Mesodermal cell (in vitro differentiated cells): ENCODE data around the gene CASZ1.

ENCODE experiments used
- H3K27ac ChIP-seq: 2 replicates; pipeline ENCODE4 v1.7.0; 2013; ENCODE audit warnings: mild to moderate bottlenecking, low read depth, low read length, moderate library complexity; ENCODE audit not compliant: severe bottlenecking
- H3K36me3 ChIP-seq: 2 replicates; pipeline ENCODE4 v1.7.1; 2013; ENCODE audit warnings: mild to moderate bottlenecking, low read length, moderate library complexity; ENCODE audit not compliant: control insufficient read depth, insufficient read depth
- H3K4me1 ChIP-seq: one replicate; pipeline ENCODE4 v1.7.1; 2013; ENCODE audit warnings: mild to moderate bottlenecking, low read length; ENCODE audit not compliant: insufficient read depth, control insufficient read depth, poor library complexity, severe bottlenecking
- H3K4me3 ChIP-seq: 2 replicates; pipeline ENCODE4 v1.7.0; 2013; ENCODE audit warnings: low read length, control low read depth, mild to moderate bottlenecking; ENCODE audit not compliant: insufficient read depth, poor library complexity, severe bottlenecking; ENCODE audit errors: extremely low read depth
- H3K9me3 ChIP-seq: 2 replicates; pipeline ENCODE4 v1.7.1; 2013; ENCODE audit warnings: mild to moderate bottlenecking, low read length, moderate library complexity; ENCODE audit not compliant: control insufficient read depth
- WGBS, 2 experiments: methylation state at CpG; one replicate each; pipeline ENCODE4 v1.1.5; 2013; ENCODE audit warnings: missing lambda C conversion rate in 2 of 2; ENCODE audit not compliant: insufficient coverage in 2 of 2; 5-methylcytosine and 5-hydroxymethylcytosine counted together

CASZ1 gene

DNA sequence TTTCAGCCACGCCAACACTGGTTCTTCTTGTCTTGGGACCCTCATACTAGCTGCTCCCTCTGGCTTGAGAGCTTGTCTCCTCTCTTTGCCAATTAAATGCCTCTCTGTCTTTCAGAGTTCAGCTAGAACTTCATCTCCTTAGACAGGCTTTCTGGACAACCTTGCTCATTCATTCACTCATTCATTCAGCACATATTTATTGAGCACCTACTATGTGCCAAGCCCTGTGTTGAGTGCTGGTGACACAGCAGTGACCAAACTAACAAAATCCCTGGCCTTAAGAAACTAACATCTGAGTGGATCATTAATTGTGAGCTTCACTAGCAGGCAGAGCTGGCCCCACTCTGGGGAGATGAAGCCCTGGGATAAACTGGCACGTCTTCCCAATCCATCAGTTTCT lies 24.9 kb upstream of the CASZ1 start:
- WGBS, 2 experiments, result 100% methylated on average over 1 to 2 of the region's 2 CpGs
- H3K36me3 ChIP-seq, result no peaks in the 10 kb centered on the region
- H3K27ac ChIP-seq, result no peak overlapping the region
- H3K4me3 ChIP-seq, result no peak overlapping the region
- H3K9me3 ChIP-seq, result no peaks in the 10 kb centered on the region
- peaks cover 5% of the 10 kb centered on the region for H3K4me1 ChIP-seq

DNA sequence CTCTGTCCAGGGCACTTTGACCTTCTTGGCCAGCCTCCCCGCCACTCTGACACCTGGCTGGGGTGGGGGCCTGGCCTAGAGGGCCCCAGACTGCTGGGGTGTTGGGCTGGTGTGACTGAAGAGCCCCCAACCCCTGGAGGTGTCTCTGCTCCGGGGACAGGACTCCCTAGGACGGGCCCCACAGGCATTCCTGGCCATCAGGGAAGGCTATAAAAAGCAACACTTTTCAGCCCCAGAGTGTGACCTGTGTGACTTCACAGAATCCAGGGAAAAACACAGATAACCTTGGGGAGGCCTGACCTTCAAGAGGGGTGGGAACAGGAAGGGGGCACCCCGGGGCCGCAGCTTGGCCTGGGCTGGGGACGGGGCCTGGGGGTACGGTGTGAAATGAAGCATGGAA lies 24.0 kb upstream of the CASZ1 start:
- H3K36me3 ChIP-seq, result no peaks in the 10 kb centered on the region
- WGBS, 2 experiments, result 74 to 95% methylated on average over 3 of the region's 7 CpGs

DNA sequence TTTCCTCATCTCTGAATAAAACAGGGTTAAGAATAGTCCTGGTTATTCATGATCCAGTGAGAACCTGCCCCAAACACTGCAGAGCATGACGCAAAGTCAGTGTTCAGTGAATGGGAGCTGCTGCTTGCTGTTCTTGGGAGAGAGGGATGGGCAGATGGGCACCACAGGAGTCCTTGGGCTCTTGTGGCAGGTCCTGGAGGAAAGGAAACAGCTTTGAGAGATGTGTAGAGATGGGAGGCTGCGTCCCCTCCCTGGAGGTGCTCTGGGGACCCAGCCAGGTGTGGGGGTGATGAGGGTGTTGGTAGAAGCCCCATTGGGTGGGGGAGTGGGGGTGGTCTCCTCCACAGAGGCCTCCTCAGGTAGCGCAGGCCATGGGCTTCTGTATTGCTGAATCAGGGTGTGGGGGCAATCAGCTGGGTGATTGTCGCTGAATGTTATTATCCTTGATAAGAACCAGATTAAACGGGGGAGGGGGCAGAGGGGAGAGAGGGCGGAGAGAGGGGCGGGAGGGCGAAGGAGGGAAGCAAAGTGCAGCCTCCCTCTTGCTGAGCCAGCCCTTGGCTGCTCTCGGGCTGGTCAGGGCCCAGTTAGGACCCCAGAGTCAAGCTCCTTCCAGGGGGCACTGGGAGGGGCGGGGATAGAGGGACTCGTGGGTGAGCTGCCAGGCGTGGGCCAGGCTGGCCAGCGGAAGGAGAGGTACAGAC lies 22.9 kb upstream of the CASZ1 start:
- 89 to 92% methylated on average over 7 to 10 of the region's 13 CpGs for WGBS, 2 experiments
- no peaks in the 10 kb centered on the region for H3K9me3 ChIP-seq

More for the DNA sequence above, 24.0 kb upstream of the CASZ1 start:
- Histone ChIP-seq H3K27ac (no peak overlapping the region), H3K4me1 (peaks cover 5% of the 10 kb centered on the region), H3K9me3 (no peaks in the 10 kb centered on the region), H3K4me3 (no peak overlapping the region)

DNA sequence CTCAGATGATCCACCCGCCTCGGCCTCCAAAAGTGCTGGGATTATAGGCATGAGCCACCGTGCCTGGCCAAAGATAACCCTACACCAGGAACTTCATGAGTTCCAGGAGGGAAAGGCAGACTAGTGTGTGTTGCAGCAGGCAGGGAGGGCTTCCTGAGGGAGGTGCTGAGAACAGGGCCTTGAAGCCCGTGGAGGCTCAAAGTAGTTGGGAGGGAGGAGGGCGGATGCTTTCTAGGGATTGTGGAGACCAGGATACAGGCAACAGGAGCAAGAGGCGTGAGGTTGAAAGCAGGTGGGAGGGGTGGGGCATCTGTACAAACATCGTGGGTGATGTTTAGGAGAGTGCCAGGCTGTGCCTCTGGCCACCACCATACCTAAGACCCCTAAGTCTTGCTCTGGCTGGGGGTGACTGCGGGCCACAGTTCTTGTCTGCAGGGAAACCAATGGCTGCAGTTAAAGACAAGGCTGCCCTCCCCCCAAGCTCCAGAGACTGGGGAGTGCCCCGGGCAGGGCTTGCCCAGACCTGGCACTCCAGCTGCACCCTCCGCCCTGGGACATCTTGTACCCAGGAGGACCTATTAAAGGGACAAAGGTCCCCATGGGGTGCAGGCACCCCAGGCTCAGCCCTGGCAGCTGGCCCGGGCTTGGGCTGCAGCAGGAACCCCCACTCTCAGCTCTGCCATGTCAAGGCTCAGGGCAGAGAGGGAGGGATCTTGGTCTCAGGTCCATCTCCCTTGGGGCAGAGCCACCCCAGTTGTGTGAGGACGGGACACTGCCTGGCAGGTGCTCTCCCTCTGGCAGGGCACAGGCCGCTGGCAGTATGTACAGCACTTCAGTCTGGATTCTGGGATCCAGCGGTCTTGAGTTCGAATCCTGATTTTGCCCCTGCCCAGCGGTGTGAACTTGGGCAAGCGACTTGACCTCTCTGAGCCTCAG lies 22.1 kb upstream of the CASZ1 start:
- H3K27ac ChIP-seq, result no peak overlapping the region
- H3K4me1 ChIP-seq, result no peaks in the 10 kb centered on the region
- H3K9me3 ChIP-seq, result no peaks in the 10 kb centered on the region
- WGBS, 2 experiments, result 82 to 89% methylated on average over 12 to 13 of the region's 17 CpGs
- H3K4me3 ChIP-seq, result no peak overlapping the region
- no peaks in the 10 kb centered on the region for H3K36me3 ChIP-seq

More for the DNA sequence above, 22.9 kb upstream of the CASZ1 start:
- peaks cover 5% of the 10 kb centered on the region for H3K4me1 ChIP-seq
- H3K36me3 ChIP-seq, result no peaks in the 10 kb centered on the region
- no peak overlapping the region for H3K27ac ChIP-seq
- H3K4me3 ChIP-seq, result no peak overlapping the region

DNA sequence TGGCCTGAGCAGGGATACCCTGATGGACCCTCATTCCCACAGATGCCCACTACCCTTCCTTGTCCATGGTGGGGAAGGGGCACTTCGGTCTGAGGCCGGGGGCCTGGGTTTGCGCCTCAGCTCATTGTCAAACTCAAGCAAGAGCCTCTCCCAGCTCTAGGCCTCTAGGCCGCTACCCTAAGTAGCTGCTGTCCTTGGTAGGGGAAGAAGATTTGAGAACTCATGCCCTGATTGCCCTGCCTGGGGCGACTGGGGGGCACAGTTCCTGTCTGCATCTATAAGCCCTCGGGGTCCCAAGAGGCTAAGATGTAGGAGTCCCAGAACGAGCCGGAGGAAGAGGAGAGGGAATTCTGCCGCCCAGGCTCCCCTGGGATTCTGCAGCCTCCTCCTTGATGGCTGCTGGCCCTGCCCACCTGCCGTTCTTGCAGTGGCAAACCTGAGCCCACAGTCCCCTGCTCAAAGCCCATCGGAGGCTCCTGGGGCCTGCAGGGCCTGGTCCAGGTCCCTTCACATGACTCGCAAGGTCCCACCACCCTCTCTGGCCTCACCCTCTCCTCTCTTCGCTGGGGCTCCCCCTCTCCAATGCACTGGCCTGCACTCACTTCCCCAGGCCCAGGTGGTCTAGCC lies 20.4 kb upstream of the CASZ1 start:
- Histone ChIP-seq H3K9me3 (no peaks in the 10 kb centered on the region), H3K36me3 (no peaks in the 10 kb centered on the region), H3K27ac (no peak overlapping the region), H3K4me1 (no peaks in the 10 kb centered on the region), H3K4me3 (no peak overlapping the region)
- WGBS, 2 experiments, result 70 to 83% methylated on average over 9 to 10 of the region's 13 CpGs

DNA sequence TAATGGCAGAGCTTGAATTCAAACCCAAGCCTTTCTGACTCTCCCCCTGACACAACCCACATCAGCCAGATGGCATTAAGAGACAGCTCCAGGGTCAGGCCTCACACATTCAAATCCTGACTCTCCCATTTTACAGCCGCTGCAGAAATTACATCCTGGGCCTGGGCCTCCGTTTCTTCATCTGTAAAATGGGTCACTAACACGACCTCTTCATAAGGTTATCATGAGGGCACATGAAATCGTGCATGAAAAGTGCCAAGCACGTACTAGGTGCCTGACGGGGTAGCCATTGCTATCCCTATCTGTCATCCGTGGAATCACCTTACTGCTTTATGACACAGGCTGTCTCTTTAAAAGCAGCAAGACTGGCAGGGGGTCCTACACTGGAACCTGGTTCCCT lies 19.8 kb upstream of the CASZ1 start:
- H3K36me3 ChIP-seq, result no peaks in the 10 kb centered on the region
- 79 to 82% methylated on average over 7 of the region's 7 CpGs for WGBS, 2 experiments
- H3K4me1 ChIP-seq, result no peaks in the 10 kb centered on the region
- no peak overlapping the region for H3K27ac ChIP-seq
- no peak overlapping the region for H3K4me3 ChIP-seq
- no peaks in the 10 kb centered on the region for H3K9me3 ChIP-seq

DNA sequence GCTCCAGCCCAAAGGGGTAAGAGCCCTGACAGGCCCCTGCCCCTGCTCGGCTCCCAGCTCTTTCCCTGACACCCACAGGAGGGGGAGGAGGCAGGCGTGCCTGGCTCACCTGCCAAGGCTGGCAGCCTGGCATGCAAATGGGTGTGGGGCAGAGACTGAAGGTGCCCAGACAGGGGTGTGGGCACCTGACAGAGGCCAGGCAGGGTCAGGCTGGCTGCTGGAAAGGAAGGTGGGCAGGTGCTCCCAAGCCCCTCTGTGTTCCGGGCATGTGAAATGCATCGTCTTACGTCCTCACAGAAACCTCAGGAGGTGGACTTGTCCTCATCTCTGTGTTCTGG lies 19.4 kb upstream of the CASZ1 start:
- H3K4me3 ChIP-seq, result no peak overlapping the region
- H3K9me3 ChIP-seq, result no peaks in the 10 kb centered on the region
- 83 to 100% methylated on average over 1 to 2 of the region's 5 CpGs for WGBS, 2 experiments
- H3K27ac ChIP-seq, result no peak overlapping the region
- no peaks in the 10 kb centered on the region for H3K4me1 ChIP-seq
- no peaks in the 10 kb centered on the region for H3K36me3 ChIP-seq

DNA sequence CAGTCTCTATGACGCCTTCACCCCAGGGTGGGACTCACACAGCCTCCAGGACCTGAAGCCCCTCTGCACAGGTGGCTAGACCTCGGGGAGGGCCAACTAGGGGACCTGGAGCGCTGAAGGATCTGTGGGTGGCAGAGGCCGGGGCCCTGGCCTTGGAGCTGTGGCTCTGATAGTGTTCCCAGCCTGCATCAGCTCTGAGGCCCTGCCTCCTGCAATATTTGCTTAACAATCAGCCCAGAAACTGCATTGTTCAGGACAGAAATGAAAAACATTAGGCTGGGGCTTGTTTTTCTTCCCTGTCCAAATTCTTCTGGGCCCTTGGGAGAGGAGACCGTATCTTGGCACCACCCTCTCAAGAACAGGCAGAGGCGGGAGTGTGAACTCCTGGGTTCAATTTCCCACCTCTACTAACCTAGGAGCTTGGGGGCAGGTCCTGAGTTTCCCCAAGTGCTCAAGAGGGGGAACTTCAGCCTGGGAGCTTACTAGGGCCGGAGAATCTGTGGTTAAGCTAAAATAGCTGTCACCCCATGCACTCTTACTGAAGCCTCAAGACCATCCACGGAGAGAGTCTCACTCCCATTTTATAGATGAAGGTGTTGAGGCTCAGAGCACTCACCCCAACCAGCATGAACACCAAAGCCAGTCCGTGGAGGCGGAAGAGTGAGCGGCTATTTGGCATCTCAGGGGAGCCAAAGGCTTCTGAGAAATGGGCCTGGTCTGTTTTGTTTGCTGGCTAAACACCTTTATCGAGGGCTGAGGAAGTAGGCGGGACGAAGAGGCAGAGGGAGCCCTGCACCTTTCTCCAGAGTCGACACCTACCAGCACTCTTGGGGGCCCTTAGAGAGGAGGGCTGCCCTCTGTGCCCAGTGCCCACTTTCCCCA lies 18.8 kb upstream of the CASZ1 start:
- Histone ChIP-seq H3K9me3 (no peaks in the 10 kb centered on the region), H3K36me3 (no peaks in the 10 kb centered on the region), H3K27ac (no peak overlapping the region), H3K4me1 (no peaks in the 10 kb centered on the region), H3K4me3 (no peak overlapping the region)
- WGBS, 2 experiments, result 69 to 73% methylated on average over 6 to 11 of the region's 15 CpGs

DNA sequence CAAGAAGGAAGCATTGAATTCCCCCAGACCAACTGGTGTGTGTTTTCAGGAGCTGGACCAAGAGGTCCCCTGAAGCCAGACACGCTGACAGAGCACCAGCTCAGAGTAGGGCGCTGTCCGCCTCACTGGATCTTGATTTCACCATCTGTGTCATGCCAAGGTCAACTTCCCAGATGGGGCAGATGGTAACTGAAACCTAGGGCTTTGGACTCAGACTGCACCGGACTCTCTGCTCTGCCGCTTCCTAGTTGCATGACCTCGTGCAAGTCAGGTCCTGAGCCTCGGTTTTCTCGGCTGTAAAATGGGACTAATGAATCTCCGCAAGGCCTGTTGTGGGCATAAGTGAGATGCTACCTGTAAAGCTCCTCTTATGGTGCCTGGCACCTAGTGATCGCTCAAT lies 17.9 kb upstream of the CASZ1 start:
- 91 to 96% methylated on average over 10 of the region's 10 CpGs for WGBS, 2 experiments
- no peaks in the 10 kb centered on the region for H3K4me1 ChIP-seq
- no peaks in the 10 kb centered on the region for H3K9me3 ChIP-seq
- H3K4me3 ChIP-seq, result no peak overlapping the region
- no peak overlapping the region for H3K27ac ChIP-seq
- H3K36me3 ChIP-seq, result no peaks in the 10 kb centered on the region

DNA sequence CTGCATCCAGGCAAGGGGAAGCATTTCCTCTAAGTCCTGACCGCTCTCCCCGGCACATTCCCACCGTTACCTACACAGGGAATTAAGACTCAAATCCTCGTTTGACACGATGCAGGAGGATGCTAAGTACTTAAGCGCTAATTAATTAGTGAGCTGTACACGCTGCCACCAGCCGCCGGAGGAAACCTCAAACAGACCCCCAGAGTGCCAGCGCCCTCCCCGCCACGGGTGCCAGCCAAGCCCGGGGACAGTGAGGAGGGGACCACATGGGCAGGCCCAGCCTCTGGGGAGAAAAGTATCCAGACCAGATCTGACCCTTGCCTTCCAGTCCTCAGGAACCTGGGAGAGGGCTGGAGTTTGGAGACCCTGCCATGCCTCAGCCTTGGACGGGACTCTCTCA lies 17.4 kb upstream of the CASZ1 start:
- Histone ChIP-seq H3K9me3 (no peaks in the 10 kb centered on the region), H3K4me1 (no peaks in the 10 kb centered on the region), H3K36me3 (no peaks in the 10 kb centered on the region), H3K4me3 (no peak overlapping the region), H3K27ac (no peak overlapping the region)
- 87 to 96% methylated on average over 8 to 14 of the region's 14 CpGs for WGBS, 2 experiments
